Lung microvascular endothelial cell (primary cell): ENCODE data around the gene RMC1. TPM values are rescaled to one million over a fixed set of nuclear protein-coding genes. Genes with fewer than 3 reads are reported as not detected.
"Not testable (repeated sequence)": the region's sequence is repeated elsewhere in the genome, so short reads cannot be mapped to it uniquely, and the experiment has no call there.

Experiments used
- DNase-seq, 2 donors: peaks; one replicate each; pipeline versions ENCODE4 v3.0.0 to v3.0.0-alpha.2; 2010; ENCODE audit warnings: low read depth in 2 of 2
- total RNA-seq: library from RNA; depleted of rRNA; stranded (reverse); fragments of >200 nt; gene quantifications from 2 replicates; pipeline ENCODE4 v1.2.1, GENCODE V29; 2014

The RMC1 gene
- total RNA-seq = 17.9 and 31.5 TPM in 2 replicates

DNA sequence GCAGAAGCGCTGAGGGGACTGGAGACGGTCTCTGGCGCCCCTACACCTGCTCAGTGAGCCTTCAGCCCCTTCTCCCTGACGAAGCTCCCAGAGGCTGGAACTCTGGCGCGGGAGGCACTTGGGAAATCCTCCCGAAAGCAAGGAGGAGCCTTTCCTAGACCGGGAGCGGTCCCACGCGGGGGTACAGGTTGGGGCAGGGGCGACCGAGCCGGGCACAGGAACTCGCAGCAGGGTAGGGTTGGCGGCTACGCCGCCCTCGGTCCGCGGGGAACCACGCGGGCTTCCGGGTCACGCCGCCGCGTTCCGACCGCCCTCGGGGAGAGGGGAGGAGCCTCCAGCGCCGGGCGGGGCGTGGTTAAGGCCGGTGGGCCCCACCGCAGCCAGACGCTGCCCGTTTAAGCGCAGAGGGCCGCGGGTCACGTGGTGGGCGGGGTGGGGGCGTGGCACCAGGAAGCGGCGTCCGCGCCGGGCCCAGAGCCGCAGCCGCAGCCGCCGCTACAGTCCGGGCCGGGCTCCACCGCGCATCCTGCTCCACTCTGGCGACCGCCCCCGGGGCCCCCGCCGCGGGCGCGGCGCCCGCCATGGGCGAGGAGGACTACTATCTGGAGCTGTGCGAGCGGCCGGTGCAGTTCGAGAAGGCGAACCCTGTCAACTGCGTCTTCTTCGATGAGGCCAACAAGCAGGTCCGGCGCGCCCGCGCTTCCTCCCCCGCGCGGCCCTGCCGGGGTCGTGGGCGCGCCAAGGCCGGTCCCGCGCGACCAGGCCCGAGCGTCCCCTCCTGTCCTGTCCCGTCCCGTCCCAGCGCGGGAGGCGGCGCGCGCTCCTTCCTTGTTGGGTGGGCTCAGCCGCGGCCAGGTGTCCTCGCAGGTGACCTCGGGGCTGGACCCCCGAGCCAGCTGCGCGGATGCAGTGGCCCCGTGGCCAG is at the start of gene RMC1:
Gene RMC1, plus strand, starts transcription at position 474 of the 925 bp plus-strand sequence. Its CDS starts 108 bp downstream, at position 582.
- DNase-seq = peak; percentile 96 to 97

- DNase-seq = peak; percentile 48 to 62
Observed at GRCh38 chr18:23453680-23454058, 49.6 kb upstream of the RMC1 start.

- DNase-seq = no peak
Observed at GRCh38 chr18:23456835-23457234, 46.5 kb upstream of the RMC1 start.

GRCh38 chr18:23458830-23459529 is 44.3 kb upstream of the RMC1 start:
- DNase-seq = peak; percentile 23 to 41

DNA sequence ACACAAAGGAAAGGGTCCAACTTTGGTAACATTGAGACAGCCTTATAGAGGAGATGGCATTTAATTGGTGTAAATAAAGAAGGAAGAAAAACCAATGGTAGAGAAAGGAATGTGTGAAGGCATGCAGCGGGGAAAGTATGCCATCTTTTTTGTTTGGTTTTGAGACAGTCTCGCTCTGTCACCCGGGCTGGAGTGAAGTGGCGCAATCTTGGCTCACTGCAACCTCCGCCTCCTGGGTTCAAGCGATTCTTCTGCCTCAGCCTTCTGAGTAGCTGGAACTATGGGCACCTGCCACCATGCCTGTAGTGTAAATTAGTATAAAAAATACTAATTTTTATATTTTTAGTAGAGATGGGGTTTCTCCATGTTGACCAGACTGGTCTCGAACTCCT is 43.8 kb upstream of the RMC1 start:
- no peak for DNase-seq

DNA sequence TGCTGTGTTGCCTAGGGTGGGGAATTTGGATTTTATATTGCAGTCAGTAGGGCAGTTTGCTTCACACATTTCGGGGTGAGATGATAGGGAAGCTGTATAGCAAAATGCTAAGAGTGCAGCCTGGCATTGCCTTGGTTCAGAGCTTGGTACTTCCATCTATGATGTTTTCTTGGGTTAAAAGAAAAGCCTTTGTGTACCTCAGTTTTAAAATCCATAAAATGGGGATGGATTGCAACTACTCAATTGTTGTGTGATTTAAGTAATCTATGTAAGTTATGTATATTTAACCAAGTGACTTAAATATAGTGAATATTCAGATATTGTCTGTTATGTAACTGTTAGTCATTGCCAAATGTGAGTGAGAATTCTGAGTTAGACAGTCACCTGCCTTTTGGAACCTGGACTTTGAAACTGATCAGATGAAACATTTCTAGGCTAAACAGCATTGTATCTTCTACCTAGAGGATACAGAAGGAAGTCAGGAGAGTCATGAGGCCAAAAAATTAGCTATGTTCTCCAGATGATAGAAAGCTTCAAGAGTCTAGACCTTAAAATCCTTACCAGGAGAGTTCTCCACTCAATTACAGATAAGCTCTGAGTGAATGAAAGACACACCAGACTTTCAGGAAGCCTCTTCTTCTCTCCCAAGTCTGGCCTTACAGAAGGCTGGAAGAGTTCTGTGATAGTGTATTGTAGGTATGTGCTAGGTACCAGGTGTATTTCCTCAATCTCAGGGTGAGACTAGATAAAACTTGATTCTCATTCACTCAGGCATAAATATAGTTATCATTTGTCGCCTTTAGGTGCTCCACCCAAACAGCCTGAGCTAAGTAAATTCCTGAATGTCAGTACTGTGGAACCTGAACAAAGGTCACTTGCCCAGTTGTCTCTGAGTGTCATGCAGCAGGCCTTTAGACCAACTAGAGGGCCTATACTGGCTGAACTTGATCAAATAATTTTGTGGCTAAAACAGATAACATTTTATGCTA is 42.7 kb upstream of the RMC1 start:
- DNase-seq = no peak

DNA sequence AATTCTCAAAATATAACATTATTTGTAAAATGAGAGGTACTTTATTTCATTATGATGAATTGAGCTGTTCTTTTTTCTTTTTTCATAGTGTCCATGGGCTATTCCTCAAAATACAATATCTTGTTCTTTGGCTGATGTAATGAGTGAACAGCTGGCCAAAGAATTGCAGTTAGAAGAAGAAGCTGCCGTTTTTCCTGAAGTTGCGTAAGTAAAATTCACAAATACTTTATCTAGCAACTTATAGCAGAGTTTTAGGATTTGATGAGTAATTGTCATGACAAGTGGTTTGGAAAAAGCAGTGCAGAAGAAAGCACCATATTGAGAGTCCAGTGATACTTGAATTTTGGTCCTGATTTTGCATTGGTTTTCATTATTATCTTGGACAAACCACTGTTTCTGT is 40.4 kb upstream of the RMC1 start:
- DNase-seq = no peak

DNA sequence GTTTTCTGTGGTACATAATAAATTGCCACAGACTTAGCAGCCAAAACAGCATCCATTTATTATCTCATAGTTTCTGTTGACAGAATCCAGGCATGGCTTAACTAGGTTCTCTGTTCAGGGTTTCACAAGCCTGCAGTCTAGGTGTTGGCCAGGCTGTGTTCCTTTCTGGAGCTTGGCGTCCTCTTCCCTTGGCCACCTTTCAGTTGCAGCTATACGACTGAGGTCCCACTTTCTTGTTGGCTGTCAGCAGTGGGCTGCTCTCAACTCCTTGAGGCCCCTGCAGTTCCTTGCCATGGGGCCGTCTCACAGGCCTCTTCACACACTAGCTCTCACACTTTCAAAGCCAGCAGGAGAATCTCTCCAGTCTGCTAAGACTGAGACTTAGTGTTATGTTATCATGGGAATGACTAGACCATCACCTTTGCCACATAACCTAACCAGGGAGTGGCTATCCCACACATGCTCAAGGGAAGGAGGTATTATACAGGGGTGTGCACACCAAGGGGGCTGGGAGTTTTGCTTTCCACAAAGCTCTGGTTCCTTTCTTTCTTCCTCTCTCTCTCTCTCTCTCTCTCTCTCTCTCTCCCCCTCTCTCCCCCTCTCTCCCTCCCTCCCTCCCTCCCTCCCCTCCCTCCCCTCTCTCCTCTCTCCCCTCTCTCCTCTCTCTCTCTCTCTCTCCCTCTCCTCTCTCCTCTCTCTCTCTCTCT is 34.4 kb upstream of the RMC1 start:
- DNase-seq = no peak

- DNase-seq = no peak
Observed at GRCh38 chr18:23470620-23471387, 32.5 kb upstream of the RMC1 start.

- DNase-seq = no peak
Observed at GRCh38 chr18:23471486-23471885, 31.8 kb upstream of the RMC1 start.

GRCh38 chr18:23479829-23480505 is 23.3 kb upstream of the RMC1 start:
- DNase-seq = no peak

DNA sequence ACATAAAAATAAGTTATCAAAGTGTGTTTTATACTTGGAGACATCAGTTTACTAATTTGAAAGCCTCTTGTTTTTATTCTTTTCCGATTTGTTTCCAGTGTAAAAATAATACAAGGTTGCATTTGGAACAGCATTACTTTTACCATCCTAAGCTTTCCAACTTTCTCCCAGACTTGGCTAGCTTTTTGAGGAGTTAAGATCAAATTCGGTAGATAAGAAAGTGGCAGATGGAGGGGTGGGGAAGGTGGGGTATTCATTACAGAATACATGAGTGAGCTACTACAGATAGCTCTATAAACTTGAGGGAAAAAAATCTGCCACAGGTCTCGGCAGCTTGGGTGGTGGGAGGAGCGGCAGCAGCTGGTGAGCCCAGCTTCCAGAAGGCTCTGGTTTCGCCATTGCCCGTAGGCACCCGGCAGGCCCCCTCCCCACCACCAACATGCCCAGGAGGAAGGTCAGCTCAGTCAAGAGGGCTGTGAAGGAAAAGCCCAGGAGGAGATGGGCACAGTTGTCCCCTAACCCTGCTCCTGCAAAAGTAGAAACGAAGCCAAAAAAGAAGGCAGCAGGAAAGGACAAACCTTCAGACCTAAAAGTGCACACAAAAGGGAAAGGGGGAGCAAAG is 18.6 kb upstream of the RMC1 start:
- no peak for DNase-seq

GRCh38 chr18:23485386-23485785 is 17.9 kb upstream of the RMC1 start:
- no peak for DNase-seq

GRCh38 chr18:23487738-23488570 is 15.4 kb upstream of the RMC1 start:
- DNase-seq = peak; percentile 33 to 63

DNA sequence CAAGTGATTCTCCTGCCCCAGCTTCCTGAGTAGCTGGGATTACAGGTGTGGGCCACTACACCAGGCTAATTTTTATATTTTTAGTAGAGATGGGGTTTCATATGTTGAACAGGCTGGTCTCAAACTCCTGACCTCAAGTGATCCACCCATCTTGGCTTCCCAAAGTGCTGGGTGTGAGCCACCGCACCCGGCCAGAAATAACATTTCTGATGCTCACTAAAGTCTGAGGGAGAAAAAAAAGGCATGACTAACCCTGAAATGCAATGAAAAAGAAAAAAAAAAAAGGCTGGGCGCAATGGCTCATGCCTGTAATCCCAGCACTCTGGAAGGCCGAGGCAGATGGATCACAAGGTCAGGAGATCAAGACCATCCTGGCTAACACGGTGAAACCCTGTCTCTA is 13.7 kb upstream of the RMC1 start:
- DNase-seq = not testable (repeated sequence)

- no peak for DNase-seq
Observed at GRCh38 chr18:23493654-23494053, 9.7 kb upstream of the RMC1 start.

DNA sequence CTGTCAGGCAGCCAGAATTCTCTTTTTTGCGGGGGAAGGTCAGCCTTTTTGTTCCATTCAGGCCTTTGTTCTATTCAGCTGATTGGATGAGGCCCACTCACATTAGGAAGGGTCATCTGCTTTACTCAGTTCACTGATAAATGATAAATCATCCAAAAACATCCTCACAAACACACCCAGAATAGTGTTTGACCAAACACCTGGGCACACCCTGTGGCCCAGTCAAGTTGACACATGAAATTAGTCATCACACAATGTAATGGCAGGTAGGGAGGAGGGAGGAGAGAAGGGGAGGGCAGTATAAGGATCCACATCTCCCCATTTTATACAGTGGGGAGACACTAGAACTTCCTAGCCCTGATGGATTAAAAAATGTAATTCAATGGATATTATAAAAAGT is 8.3 kb upstream of the RMC1 start:
- DNase-seq = peak in 1 of 2 donors; percentile 73
